Measurements from ENCODE around the gene IL24. TPM values are rescaled to one million over a fixed set of nuclear protein-coding genes. Genes with fewer than 3 reads are reported as not detected.

The IL24 gene
- total RNA-seq, 1 donor from 2014 or later, result not detected

DNA sequence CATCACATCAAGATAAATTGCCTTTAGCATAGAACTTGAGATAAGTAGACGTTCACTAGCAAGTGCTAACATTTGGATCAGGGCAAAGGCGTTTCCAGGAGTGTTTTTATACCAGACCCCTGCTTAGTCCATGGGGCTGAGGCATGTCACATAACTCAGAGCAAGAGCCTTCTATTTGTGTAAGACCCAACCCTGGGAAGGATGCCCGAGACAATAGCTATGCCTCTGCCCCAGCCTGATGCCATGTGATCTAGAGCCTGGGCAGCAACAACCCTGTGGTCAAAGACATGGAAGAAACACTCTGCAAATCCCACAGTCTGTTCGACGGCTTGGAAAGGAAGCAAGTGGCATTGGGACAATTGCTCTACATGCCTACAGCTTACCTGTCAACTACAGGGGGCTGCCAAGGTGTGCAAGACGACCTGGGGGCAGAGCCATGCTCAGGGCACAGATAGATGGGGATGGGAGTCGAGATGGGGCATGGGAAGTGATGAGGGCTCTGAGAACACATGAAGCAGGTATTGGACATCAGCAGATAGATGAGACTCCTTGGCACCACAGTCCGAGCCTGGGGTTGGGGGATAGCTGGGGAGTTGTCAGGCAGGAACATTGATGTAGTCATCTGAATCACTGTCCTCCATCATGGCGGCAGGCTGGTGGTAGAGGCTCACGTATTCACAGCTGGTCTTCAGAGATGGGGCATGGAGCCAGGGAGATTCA lies 7.3 kb downstream of the IL24 start:
- Mint-ChIP-seq H3K36me3 (no peaks in the 10 kb centered on the region), H3K9me3 (no peaks in the 10 kb centered on the region), H3K4me1 (peaks cover 6% of the 10 kb centered on the region), H3K4me3 (no peak overlapping the region), H3K27me3 (ENCODE audit: low read depth) (peaks cover 52% of the 10 kb centered on the region), H3K27ac (no peak overlapping the region)
- TF ChIP-seq CTCF (IDR thresholded peaks at IDR 0.05; ENCODE audit: unreplicated experiment), result no peak
- DNase-seq (ENCODE audit: low spot score in 2 of 2, unreplicated experiment in 2 of 2), result no peak

GRCh38 chr1:206905295-206906164 lies 8.3 kb downstream of the IL24 start:
- DNase-seq (ENCODE audit: low spot score in 2 of 2, unreplicated experiment in 2 of 2), result no peak
- Mint-ChIP-seq H3K27me3 (ENCODE audit: low read depth) (peaks cover 61% of the 10 kb centered on the region), H3K27ac (no peak overlapping the region)

DNA sequence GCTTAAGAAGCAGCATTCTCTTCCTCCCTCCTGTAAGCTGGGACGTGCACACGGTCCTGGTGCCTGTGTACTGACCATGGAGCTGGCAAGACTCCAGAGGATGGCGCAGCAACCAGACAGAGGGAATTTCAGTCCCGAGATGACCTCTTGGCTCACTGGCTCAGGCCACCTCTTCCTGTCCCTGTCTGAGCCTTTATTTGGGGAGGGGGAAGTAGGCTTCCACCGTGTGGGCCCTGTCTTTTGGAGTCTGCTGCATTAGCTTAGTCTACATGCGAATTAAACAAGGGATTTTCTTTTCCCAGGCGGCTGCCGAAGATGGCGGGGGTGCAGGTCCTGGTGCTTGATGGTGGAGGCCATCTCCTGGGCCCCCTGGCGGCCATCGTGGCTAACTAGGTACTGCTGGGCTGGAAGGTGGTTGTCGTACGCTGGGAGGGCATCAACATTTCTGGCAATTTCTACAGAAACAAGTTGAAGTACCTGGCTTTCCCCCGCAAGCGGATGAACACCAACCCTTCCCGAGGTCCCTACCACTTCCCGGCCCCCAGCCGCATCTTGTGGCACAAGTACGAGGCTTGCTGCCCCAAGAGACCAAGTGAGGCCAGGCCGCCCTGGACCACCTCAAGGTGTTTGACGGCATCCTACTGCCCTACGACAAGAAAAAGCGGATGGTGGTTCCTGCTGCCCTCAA lies 10.2 kb downstream of the IL24 start:
- no peak for TF ChIP-seq CTCF (IDR thresholded peaks at IDR 0.05; ENCODE audit: unreplicated experiment)
- Mint-ChIP-seq H3K4me3 (no peak overlapping the region), H3K27ac (no peak overlapping the region), H3K36me3 (no peaks in the 10 kb centered on the region), H3K4me1 (peaks cover 6% of the 10 kb centered on the region), H3K9me3 (no peaks in the 10 kb centered on the region), H3K27me3 (ENCODE audit: low read depth) (peaks cover 75% of the 10 kb centered on the region)
- no peak for DNase-seq (ENCODE audit: low spot score in 2 of 2, unreplicated experiment in 2 of 2)

More at GRCh38 chr1:206905295-206906164, 8.3 kb downstream of the IL24 start:
- Mint-ChIP-seq H3K4me1 (peaks cover 6% of the 10 kb centered on the region), H3K9me3 (no peaks in the 10 kb centered on the region), H3K4me3 (no peak overlapping the region), H3K36me3 (no peaks in the 10 kb centered on the region)
- no peak for TF ChIP-seq CTCF (IDR thresholded peaks at IDR 0.05; ENCODE audit: unreplicated experiment)

DNA sequence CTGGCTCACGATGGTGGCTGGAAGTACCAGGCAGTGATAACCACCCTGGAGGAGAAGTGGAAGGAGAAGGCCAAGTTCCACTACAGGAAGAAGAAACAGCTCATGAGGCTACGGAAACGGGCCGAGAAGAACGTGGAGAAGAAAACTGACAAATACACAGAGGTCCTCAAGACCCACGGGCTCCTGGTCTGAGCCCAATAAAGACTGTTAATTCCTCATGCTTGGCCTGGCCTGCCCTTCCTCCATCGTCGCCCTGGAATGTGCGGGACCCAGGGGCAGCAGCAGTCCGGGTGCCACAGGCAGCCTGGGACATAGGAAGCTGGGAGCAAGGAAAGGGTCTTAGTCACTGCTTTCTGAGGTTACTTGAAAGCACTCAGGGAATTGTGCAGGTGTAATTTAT lies 10.8 kb downstream of the IL24 start:
- peaks cover 6% of the 10 kb centered on the region for H3K4me1 Mint-ChIP-seq
- H3K4me3 Mint-ChIP-seq, result no peak overlapping the region
- no peaks in the 10 kb centered on the region for H3K36me3 Mint-ChIP-seq
- H3K9me3 Mint-ChIP-seq, result no peaks in the 10 kb centered on the region
- no peak overlapping the region for H3K27ac Mint-ChIP-seq
- TF ChIP-seq CTCF (IDR thresholded peaks at IDR 0.05; ENCODE audit: unreplicated experiment), result no peak
- H3K27me3 Mint-ChIP-seq (ENCODE audit: low read depth), result peaks cover 81% of the 10 kb centered on the region
- no peak for DNase-seq (ENCODE audit: low spot score in 2 of 2, unreplicated experiment in 2 of 2)

GRCh38 chr1:206909161-206909882 lies 12.1 kb downstream of the IL24 start:
- Mint-ChIP-seq H3K36me3 (no peaks in the 10 kb centered on the region), H3K27ac (peak overlapping the region; percentile 66), H3K27me3 (ENCODE audit: low read depth) (peaks cover 88% of the 10 kb centered on the region), H3K4me1 (peaks cover 5% of the 10 kb centered on the region), H3K9me3 (no peaks in the 10 kb centered on the region), H3K4me3 (peak overlapping the region; percentile 66)
- DNase-seq (ENCODE audit: low spot score in 2 of 2, unreplicated experiment in 2 of 2), result peak; percentile 39 to 61
- TF ChIP-seq CTCF (IDR thresholded peaks at IDR 0.05; ENCODE audit: unreplicated experiment), result no peak

Measured in mesothelial cell of epicardium (in vitro differentiated cells).